Muscle of back (tissue), 11 donors: ENCODE measurements around the gene UGT1A8. TPM values are rescaled to one million over a fixed set of nuclear protein-coding genes. Genes with fewer than 3 reads are reported as not detected.

Experiments used
- DNase-seq, 3 donors: peaks; one replicate each; pipeline versions ENCODE4 v3.0.0 to v3.0.0-alpha.2; 2013
- polyA plus RNA-seq, 10 donors: library from polyadenylated mRNA; unstranded; fragments of 120-200 nt; gene quantifications; one replicate each; pipeline ENCODE4 v1.2.1, GENCODE V29; 2013; ENCODE audit not compliant: insufficient read length in 10 of 10

UGT1A8 gene
- polyA plus RNA-seq, 10 donors: not detected

DNA sequence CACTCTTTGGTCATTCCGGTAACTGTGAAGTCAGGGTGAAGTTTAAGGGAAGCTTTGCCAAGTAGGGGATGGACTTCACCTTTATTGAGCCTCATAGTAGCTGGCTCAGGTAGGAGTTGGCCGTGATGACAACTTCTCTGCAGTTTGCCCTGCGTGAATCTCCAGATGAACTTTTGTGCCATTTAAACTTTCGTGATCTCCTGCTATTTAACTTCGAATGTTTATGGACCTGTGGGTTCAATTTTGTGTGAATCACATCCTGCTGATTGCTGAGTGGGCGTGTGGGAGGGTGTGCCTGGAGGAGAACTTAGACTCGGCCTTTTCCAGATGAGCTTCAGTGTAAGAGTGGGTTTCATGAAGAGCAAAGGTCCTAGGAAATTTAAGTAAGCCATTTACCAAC is 146.8 kb downstream of the UGT1A8 start:
- DNase-seq: no peak

DNA sequence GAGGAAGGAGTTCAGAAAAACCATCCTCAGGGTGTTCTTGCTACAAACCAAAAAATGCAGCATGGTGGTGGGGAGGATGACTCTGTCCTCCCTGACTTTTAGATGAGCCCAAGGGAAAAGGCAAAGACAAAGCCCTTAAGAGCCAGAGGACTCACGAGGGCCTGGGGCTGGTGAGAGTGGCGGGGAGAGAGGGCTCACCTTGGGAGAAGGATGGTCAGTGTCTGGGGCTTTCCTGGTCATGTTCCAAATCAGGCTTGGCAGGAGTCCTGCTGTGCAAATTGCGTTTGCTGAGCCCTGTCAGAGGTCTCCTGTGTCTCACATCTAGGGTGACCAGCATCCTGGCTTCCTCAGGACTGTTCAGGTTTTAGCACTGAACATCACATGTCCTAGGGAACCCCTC is 147.3 kb downstream of the UGT1A8 start:
- no peak for DNase-seq

DNA sequence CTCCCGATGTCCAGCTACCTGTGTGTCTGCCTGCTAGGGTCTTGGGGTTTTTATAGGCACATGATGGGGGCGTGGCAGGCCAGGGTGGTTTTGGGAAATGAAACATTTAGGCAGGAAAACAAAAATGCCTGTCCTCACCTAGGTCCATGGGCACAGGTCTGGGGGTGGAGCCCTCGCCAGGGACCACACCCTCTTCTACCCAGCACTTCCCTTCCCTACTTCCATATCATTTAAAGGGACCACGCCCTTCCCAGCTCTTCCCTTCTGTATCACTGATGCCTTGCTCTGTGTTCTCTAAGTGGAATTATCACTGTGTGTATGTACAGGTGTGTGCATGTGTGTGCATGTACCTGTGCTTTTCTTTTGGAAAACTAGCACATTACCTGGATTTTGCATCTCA is 149.0 kb downstream of the UGT1A8 start:
- no peak for DNase-seq

GRCh38 chr2:233768076-233768475 is 150.6 kb downstream of the UGT1A8 start:
- DNase-seq: no peak

- DNase-seq: no peak
Measured at GRCh38 chr2:233769260-233769659, 151.8 kb downstream of the UGT1A8 start.

DNA sequence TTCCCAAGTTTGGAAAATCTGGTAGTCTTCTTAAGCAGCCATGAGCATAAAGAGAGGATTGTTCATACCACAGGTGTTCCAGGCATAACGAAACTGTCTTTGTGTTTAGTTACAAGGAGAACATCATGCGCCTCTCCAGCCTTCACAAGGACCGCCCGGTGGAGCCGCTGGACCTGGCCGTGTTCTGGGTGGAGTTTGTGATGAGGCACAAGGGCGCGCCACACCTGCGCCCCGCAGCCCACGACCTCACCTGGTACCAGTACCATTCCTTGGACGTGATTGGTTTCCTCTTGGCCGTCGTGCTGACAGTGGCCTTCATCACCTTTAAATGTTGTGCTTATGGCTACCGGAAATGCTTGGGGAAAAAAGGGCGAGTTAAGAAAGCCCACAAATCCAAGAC is 154.7 kb downstream of the UGT1A8 start:
- DNase-seq: no peak

DNA sequence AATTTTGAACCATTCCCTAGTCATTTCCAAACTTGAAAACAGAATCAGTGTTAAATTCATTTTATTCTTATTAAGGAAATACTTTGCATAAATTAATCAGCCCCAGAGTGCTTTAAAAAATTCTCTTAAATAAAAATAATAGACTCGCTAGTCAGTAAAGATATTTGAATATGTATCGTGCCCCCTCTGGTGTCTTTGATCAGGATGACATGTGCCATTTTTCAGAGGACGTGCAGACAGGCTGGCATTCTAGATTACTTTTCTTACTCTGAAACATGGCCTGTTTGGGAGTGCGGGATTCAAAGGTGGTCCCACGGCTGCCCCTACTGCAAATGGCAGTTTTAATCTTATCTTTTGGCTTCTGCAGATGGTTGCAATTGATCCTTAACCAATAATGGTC is 155.2 kb downstream of the UGT1A8 start:
- no peak for DNase-seq

GRCh38 chr2:233773854-233774253 is 156.4 kb downstream of the UGT1A8 start:
- DNase-seq: no peak

DNA sequence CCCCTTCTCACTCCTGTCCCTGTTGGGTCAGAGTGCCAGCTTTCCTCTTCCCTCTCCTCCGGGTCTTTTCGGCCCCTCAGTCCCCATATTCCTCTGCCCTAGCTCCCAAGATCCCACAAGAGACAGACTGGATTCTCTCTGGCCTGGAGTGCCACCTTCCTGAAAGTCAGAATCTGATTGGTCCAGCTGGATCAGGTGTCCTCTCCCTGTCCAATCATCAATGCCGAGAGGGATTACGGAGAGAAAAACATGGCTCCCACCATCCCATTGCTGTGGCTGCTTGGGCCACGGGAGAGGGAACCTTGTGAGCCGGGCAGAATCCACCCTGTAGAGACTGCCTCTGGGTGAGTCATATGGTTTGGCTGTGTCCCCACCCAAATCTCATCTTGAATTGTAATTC is 158.0 kb downstream of the UGT1A8 start:
- DNase-seq: no peak

DNA sequence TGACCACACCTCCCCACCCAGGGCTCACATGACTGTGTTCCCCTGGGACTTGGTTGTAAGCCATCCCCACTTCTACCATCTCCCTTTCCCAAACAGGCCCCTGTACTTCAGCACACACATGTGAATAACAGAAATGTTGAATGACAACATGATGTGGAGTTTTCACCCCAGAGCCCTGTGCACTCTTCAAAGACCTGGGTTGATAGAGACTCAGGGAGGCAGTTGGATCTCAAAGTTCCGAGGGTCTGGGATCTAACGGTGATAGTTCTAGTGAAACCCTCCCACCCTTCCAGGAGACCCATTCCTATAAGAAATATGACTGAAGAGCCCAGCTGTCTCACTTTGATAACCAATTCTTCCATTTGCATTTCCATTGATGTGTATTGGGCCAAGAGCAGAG is 160.6 kb downstream of the UGT1A8 start, which contains the start of gene MROH2A:
TSS of gene MROH2A (plus strand) at position 301 of the 400 bp plus-strand sequence. CDS start 1,029 bp downstream, outside the sequence.
- DNase-seq: no peak

- DNase-seq: no peak
Measured at GRCh38 chr2:233779722-233780121, 162.3 kb downstream of the UGT1A8 start.

DNA sequence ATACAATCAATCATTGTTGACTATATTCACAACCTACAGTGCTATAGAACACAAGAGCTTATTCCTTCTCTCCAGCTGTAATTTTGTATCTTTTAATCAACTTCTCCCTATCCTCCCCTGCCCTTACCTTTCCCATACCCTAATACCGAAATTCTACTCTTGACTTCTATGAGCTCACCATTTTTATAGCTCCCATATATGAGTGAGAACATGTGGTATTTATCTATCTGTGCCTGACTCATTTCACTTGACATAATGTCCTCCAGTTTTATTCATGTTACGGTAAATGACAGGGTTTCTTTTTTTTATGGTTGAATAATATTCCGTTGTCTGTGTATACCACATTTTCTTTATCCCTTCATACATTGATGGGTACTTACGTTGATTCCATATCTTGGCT is 163.3 kb downstream of the UGT1A8 start:
- no peak for DNase-seq

- DNase-seq: no peak
Measured at GRCh38 chr2:233789554-233789953, 172.1 kb downstream of the UGT1A8 start.

DNA sequence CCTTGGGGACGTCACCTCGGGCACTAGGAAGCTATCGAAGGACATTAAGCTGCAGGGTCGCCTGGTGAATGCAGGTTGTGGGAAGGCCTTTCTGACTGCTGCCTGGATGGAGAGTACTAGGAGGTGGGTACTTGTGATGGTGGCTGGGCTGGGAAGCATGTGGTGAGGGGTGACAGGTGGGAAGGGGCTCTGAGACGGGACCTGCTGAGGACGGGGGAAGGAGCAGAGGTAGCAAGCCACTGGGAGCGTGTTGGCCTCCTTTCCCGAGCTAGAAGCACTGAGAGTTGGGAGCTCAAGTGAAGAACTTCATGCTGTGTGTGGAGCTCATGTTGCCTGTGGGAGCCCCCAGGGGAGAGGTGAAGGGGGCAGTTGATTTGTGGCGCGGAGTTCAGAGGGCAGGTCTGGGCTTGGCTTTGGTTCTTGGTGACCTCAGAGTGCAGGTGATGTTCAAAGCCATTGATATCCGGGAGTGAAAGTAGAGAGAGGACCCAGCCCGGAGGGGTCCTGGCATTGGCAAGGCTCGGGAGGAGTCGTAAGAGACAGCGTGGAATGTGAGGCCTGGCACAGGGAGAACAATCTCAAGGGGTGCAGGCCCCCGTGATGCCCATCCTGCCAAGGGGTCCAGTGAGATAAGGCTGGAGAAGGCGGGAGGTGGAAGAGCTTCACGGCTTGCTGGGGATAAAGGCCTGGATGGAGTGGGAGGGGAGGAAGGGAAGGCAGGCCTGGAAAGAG is 173.9 kb downstream of the UGT1A8 start:
- no peak for DNase-seq

DNA sequence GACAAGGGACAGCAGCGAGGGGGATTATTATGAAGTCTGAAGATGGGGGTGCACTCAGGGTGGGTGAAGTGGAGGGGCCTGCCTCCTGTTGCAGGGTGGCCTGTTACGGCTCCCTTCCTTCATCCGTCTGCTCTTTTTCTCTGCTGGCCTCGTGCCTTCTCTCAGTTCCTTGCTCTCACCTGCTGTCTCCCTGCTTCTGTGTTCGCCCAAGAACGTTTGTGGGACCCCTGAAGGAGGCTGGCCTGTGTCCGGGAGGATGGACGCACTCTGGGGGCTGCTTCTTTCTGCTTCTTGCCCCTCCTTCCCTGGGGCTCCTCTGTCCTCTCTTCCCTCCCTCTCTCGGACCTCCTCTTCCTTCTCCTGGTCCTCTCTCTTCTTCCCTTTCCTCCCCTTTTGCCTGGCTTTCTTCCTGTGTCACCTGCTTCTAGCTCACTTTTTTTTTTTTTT is 174.5 kb downstream of the UGT1A8 start:
- no peak for DNase-seq

DNA sequence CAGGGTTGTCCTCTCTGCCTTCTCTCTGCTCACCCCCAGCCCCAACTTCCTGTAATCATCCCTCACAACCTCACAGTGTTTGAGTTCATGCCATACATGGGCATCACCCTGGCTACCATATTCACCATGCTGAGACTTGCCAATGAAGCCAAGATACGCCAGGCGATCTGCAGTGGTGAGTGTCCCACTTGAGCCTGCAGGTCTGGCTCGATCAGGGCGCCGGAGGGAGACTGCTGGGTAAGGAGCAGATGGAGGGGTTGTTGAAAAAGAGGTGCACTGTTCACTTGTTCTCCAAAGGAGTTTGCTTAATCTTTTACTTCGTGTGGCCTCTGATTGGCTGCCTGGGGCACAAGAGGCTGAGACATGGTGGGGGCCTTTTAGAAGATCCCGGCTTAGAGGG is 175.3 kb downstream of the UGT1A8 start:
- no peak for DNase-seq

- DNase-seq: no peak
Measured at GRCh38 chr2:233793465-233794127, 176.2 kb downstream of the UGT1A8 start.

DNA sequence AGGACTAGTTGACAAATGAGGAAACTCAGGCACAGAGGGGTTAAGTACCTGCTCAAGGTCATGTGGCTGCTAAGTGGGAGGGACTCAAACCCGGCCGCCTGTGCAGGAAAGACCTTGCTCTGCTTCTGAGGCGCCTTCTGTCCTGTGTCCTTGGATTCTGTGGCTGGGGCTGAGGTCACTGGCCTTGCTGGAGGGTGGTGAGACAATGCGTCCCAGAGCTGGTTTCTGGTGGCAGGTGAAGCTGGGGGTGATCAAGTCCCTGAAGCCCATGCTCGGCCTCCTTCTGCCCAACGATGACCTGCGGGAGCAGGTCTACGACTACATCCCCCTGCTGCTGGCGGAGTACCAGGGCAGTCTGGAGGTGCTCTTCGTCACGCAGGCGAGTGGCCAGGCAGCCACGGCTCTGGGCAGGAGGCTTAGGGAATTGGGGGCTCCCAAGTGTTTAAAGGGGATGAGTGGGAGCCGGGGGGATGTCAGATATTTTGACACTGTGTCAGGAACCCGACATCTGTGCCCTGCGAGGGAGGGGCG is 176.8 kb downstream of the UGT1A8 start:
- DNase-seq: no peak

GRCh38 chr2:233795735-233796171 is 178.3 kb downstream of the UGT1A8 start:
- no peak for DNase-seq

GRCh38 chr2:233796254-233796653 is 178.8 kb downstream of the UGT1A8 start:
- DNase-seq: no peak

DNA sequence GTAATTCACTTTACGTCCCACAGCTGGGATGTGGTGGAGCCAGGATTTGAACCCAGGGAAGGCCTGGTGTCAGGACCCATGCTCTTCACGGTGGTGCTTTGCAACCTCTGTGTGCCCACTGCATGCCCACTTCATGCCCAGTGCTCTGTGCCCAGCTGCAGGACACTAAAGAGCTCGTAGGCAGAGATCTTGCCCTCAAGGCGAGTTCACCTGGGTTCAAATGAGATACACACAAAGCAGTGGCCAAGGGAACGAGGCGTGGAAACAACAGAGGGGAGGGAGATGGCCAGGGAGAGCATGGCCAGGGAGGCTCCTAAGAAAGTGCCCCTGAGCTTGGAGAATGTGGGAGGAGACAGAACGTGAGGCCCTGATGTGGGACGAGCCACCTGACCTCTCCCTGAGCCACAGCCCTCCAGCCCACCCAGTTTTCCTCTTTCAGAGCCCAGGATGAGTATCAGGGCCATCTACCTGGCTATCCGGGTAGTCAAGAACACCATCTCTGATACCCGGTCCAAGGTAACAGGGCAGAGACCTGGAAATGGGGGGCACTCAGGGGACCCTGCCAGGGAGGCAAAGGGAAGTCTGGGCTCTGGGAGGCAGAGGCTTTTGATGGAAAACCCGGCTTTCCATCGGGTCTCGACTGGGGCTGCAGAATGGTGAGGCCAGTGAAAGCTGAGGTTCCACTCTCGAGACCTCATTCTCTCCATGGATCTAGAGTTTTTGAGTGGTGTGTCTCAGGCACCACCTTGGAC is 181.1 kb downstream of the UGT1A8 start:
- no peak for DNase-seq

DNA sequence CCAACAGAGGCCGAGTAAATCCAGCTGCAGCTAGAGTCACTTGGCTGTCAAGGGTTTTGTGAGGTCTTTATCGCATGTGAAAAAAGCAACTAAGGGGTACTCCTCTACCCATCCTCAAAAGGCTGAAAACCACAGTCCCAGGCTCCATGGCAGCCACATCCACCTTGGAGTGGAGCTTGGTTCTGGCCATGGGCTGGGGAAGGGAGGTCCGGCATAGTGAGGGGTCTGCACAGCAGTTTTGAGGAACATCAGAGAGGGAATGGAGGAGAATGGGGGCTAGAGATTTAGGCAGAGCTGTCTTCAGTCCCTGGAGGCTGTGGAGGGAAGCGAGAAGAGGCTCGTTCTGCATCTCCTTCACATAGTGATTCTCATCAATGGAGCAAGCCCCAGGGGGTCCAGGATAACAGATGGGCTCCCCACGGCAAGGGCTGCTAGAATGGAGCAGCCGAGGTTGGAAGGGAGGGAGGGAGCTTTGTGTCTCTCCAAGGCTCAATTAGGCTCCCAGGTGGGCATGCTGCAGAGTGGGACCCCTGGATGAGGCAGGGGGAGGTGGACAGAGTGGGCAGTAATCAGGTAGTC is 181.7 kb downstream of the UGT1A8 start:
- DNase-seq: no peak
